Measurements from ENCODE around the gene RTN3.

RTN3 gene

GRCh38 chr11:63670433-63671321, 10.6 kb upstream of the RTN3 start:
- Histone ChIP-seq H3K4me3 (ENCODE audit: low read length in 2 of 2) (peak overlapping the region; percentile 52 to 79), H2BK15ac (ENCODE audit: low read length) (peak overlapping the region; percentile 85), H3K9ac (ENCODE audit: low read depth, low read length, poor library complexity) (peak overlapping the region; percentile 77), H3K4me2 (ENCODE audit: insufficient read depth, low read length, poor library complexity, severe bottlenecking) (peak overlapping the region; percentile 77), H3K79me1 (ENCODE audit: low read depth, low read length) (no peaks in the 10 kb centered on the region), H2BK5ac (ENCODE audit: low read length) (peak overlapping the region; percentile 39), H3K14ac (ENCODE audit: low read length) (no peak overlapping the region), H3K27ac (replicated peaks; ENCODE audit: low read length) (no peak overlapping the region), H2BK120ac (ENCODE audit: low read depth, low read length) (no peak overlapping the region), H3K9me3 (replicated peaks in 1 of 2; ENCODE audit: control insufficient read depth in 2 of 2, insufficient read depth in 1 of 2, low read depth in 1 of 2, low read length in 2 of 2) (peaks cover 2 to 3% of the 10 kb centered on the region in 2 donors), H2BK12ac (ENCODE audit: low read length) (no peak overlapping the region), H3K18ac (ENCODE audit: low read length) (peak overlapping the region; percentile 96), H3K23ac (ENCODE audit: low read depth, low read length, poor library complexity) (peak overlapping the region; percentile 89), H4K8ac (ENCODE audit: low read depth, low read length) (no peak overlapping the region), H3K36me3 (replicated peaks in 1 of 2; ENCODE audit: control insufficient read depth in 2 of 2, insufficient read depth in 2 of 2, low read length in 2 of 2) (no peaks in the 10 kb centered on the region), H2AFZ (ENCODE audit: low read length) (peak overlapping the region; percentile 92), H3K4me1 (ENCODE audit: control insufficient read depth in 2 of 2, insufficient read depth in 1 of 2, low read depth in 1 of 2, low read length in 2 of 2) (no peaks in the 10 kb centered on the region), H2AK5ac (ENCODE audit: low read depth, low read length) (peak overlapping the region; percentile 70), H3K27me3 (ENCODE audit: control insufficient read depth in 3 of 3, insufficient read depth in 3 of 3, low read depth in 1 of 3, low read length in 3 of 3) (peaks cover 0 to 29% (median 2%) of the 10 kb centered on the region in 3 experiments), H3K4ac (ENCODE audit: low read length) (no peak overlapping the region), H4K91ac (ENCODE audit: low read depth, low read length, poor library complexity) (no peak overlapping the region)
- no peak for DNase-seq (ENCODE audit: low spot score)
- WGBS, 2 donors (ENCODE audit: extremely low coverage in 2 of 2, insufficient read length in 2 of 2, insufficient replicate concordance in 1 of 2), result no CpG with 5 or more reads among the region's 63 CpGs

- H2BK12ac ChIP-seq (ENCODE audit: low read length), result no peak within 1 kb of the TSS
- H3K27ac ChIP-seq (replicated peaks; ENCODE audit: low read length), result no peak within 1 kb of the TSS
- H2AFZ ChIP-seq (ENCODE audit: low read length), result peak within 1 kb of the TSS; percentile 92
- no CpG with 5 or more reads among the region's 69 CpGs for WGBS, 2 donors (ENCODE audit: extremely low coverage in 2 of 2, insufficient read length in 2 of 2, insufficient replicate concordance in 1 of 2)
- no peaks in the 10 kb centered on the region for H3K4me1 ChIP-seq (ENCODE audit: control insufficient read depth in 2 of 2, insufficient read depth in 1 of 2, low read depth in 1 of 2, low read length in 2 of 2)
- H3K18ac ChIP-seq (ENCODE audit: low read length), result peak within 1 kb of the TSS; percentile 96
- peak within 1 kb of the TSS; percentile 77 for H3K4me2 ChIP-seq (ENCODE audit: insufficient read depth, low read length, poor library complexity, severe bottlenecking)
- no peaks in the 10 kb centered on the region for H3K36me3 ChIP-seq (replicated peaks in 1 of 2; ENCODE audit: control insufficient read depth in 2 of 2, insufficient read depth in 2 of 2, low read length in 2 of 2)
- H2AK5ac ChIP-seq (ENCODE audit: low read depth, low read length), result peak within 1 kb of the TSS; percentile 76
- no peak within 1 kb of the TSS for H3K14ac ChIP-seq (ENCODE audit: low read length)
- H3K9ac ChIP-seq (ENCODE audit: low read depth, low read length, poor library complexity), result peak within 1 kb of the TSS; percentile 77
- H3K4me3 ChIP-seq (ENCODE audit: low read length in 2 of 2), result peak within 1 kb of the TSS; percentile 52 to 79
- H4K8ac ChIP-seq (ENCODE audit: low read depth, low read length), result no peak within 1 kb of the TSS
- peak within 1 kb of the TSS; percentile 89 for H3K23ac ChIP-seq (ENCODE audit: low read depth, low read length, poor library complexity)
- H4K91ac ChIP-seq (ENCODE audit: low read depth, low read length, poor library complexity), result no peak within 1 kb of the TSS
- DNase-seq (ENCODE audit: low spot score), result peak; percentile 89
- H2BK5ac ChIP-seq (ENCODE audit: low read length), result peak within 1 kb of the TSS; percentile 39
- H2BK15ac ChIP-seq (ENCODE audit: low read length), result peak within 1 kb of the TSS; percentile 85
- peak within 1 kb of the TSS; percentile 37 for H3K4ac ChIP-seq (ENCODE audit: low read length)
- H2BK120ac ChIP-seq (ENCODE audit: low read depth, low read length), result no peak within 1 kb of the TSS
- H3K27me3 ChIP-seq (ENCODE audit: control insufficient read depth in 3 of 3, insufficient read depth in 3 of 3, low read depth in 1 of 3, low read length in 3 of 3), result peaks cover 0 to 29% (median 2%) of the 10 kb centered on the region in 3 experiments
- H3K79me1 ChIP-seq (ENCODE audit: low read depth, low read length), result no peaks in the 10 kb centered on the region
- peaks cover 2 to 3% of the 10 kb centered on the region in 2 donors for H3K9me3 ChIP-seq (replicated peaks in 1 of 2; ENCODE audit: control insufficient read depth in 2 of 2, insufficient read depth in 1 of 2, low read depth in 1 of 2, low read length in 2 of 2)
Observed at GRCh38 chr11:63671322-63672155, 9.8 kb upstream of the RTN3 start, which contains the start of gene ATL3. Gene ATL3, minus strand, starts transcription at chr11:63671376. Its CDS starts 41 bp downstream, at chr11:63671335.

GRCh38 chr11:63672156-63672463, 9.2 kb upstream of the RTN3 start:
- Histone ChIP-seq H3K14ac (ENCODE audit: low read length) (no peak overlapping the region), H2BK5ac (ENCODE audit: low read length) (no peak overlapping the region), H3K4ac (ENCODE audit: low read length) (no peak overlapping the region), H4K91ac (ENCODE audit: low read depth, low read length, poor library complexity) (no peak overlapping the region), H3K79me1 (ENCODE audit: low read depth, low read length) (no peaks in the 10 kb centered on the region), H2BK120ac (ENCODE audit: low read depth, low read length) (no peak overlapping the region), H3K27ac (replicated peaks; ENCODE audit: low read length) (no peak overlapping the region), H3K18ac (ENCODE audit: low read length) (no peak overlapping the region), H2BK15ac (ENCODE audit: low read length) (no peak overlapping the region), H4K8ac (ENCODE audit: low read depth, low read length) (no peak overlapping the region), H3K23ac (ENCODE audit: low read depth, low read length, poor library complexity) (no peak overlapping the region), H3K4me3 (ENCODE audit: low read length in 2 of 2) (no peak overlapping the region), H3K4me1 (ENCODE audit: control insufficient read depth in 2 of 2, insufficient read depth in 1 of 2, low read depth in 1 of 2, low read length in 2 of 2) (no peaks in the 10 kb centered on the region), H3K27me3 (ENCODE audit: control insufficient read depth in 3 of 3, insufficient read depth in 3 of 3, low read depth in 1 of 3, low read length in 3 of 3) (peaks cover 0 to 29% (median 2%) of the 10 kb centered on the region in 3 experiments), H3K9me3 (replicated peaks in 1 of 2; ENCODE audit: control insufficient read depth in 2 of 2, insufficient read depth in 1 of 2, low read depth in 1 of 2, low read length in 2 of 2) (peaks cover 2 to 3% of the 10 kb centered on the region in 2 donors), H2AK5ac (ENCODE audit: low read depth, low read length) (peak overlapping the region; percentile 76), H3K4me2 (ENCODE audit: insufficient read depth, low read length, poor library complexity, severe bottlenecking) (no peak overlapping the region), H3K36me3 (replicated peaks in 1 of 2; ENCODE audit: control insufficient read depth in 2 of 2, insufficient read depth in 2 of 2, low read length in 2 of 2) (no peaks in the 10 kb centered on the region), H3K9ac (ENCODE audit: low read depth, low read length, poor library complexity) (no peak overlapping the region), H2AFZ (ENCODE audit: low read length) (peak overlapping the region; percentile 92), H2BK12ac (ENCODE audit: low read length) (no peak overlapping the region)
- DNase-seq (ENCODE audit: low spot score), result no peak
- no CpG with 5 or more reads among the region's 16 CpGs for WGBS, 2 donors (ENCODE audit: extremely low coverage in 2 of 2, insufficient read length in 2 of 2, insufficient replicate concordance in 1 of 2)

All from neuronal stem cell (in vitro differentiated cells).